GM21515 (cell line): Measurements from ENCODE around the gene ALPG.
"Not testable (repeated sequence)": the region's sequence is repeated elsewhere in the genome, so short reads cannot be mapped to it uniquely, and the experiment has no call there.

Experiments used
- ATAC-seq: cut with Tn5 transposase; IDR thresholded peaks from one replicate; pipeline ENCODE4 v1.9.1; 2021; ENCODE audit not compliant: unreplicated experiment

The ALPG gene

GRCh38 chr2:232376713-232377112 lies 29.9 kb upstream of the ALPG start:
- no peak for ATAC-seq

GRCh38 chr2:232377319-232377718 lies 29.3 kb upstream of the ALPG start:
- ATAC-seq: no peak

- ATAC-seq: no peak
Measured at GRCh38 chr2:232377841-232378734, 28.6 kb upstream of the ALPG start.

- ATAC-seq: not testable (repeated sequence)
Measured at GRCh38 chr2:232378735-232379151, 27.9 kb upstream of the ALPG start, which contains the start of gene ALPP. Gene ALPP (plus strand): TSS chr2:232378751. CDS start chr2:232378803, 52 bp downstream.

- not testable (repeated sequence) for ATAC-seq
Measured at GRCh38 chr2:232379610-232380590, 26.7 kb upstream of the ALPG start.

- not testable (repeated sequence) for ATAC-seq
Measured at GRCh38 chr2:232381204-232382031, 25.2 kb upstream of the ALPG start.

GRCh38 chr2:232382331-232383225 lies 24.1 kb upstream of the ALPG start:
- ATAC-seq: no peak

- no peak for ATAC-seq
Measured at GRCh38 chr2:232384466-232384865, 22.2 kb upstream of the ALPG start.

- ATAC-seq: not testable (repeated sequence)
Measured at GRCh38 chr2:232385058-232385457, 21.6 kb upstream of the ALPG start.

- ATAC-seq: no peak
Measured at GRCh38 chr2:232385660-232386489, 20.8 kb upstream of the ALPG start.

GRCh38 chr2:232386490-232386739 lies 20.2 kb upstream of the ALPG start:
- no peak for ATAC-seq

- ATAC-seq: no peak
Measured at GRCh38 chr2:232386740-232387450, 19.7 kb upstream of the ALPG start.

- ATAC-seq: no peak
Measured at GRCh38 chr2:232387451-232388171, 19.0 kb upstream of the ALPG start.

- ATAC-seq: no peak
Measured at GRCh38 chr2:232388324-232388891, 18.2 kb upstream of the ALPG start.

- no peak for ATAC-seq
Measured at GRCh38 chr2:232389327-232389726, 17.3 kb upstream of the ALPG start.

GRCh38 chr2:232390661-232391060 lies 16.0 kb upstream of the ALPG start:
- ATAC-seq: no peak

GRCh38 chr2:232393556-232393955 lies 13.1 kb upstream of the ALPG start:
- ATAC-seq: no peak
